Esophagus muscularis mucosa (tissue), 4 donors: ENCODE measurements around the gene MPIG6B. TPM values are rescaled to one million over a fixed set of nuclear protein-coding genes. Genes with fewer than 3 reads are reported as not detected.

ENCODE experiments used
- DNase-seq: peaks from one replicate; pipeline ENCODE4 v3.0.0-alpha.2; 2017; ENCODE audit errors: extremely low spot score
- H3K27ac ChIP-seq, 4 donors: fragments of 200-600 bp; sonication (generic); replicated peaks in 1 of 4; 1 replicate in 3 of 4; 2 replicates in 1 of 4; pipeline ENCODE4 v1.5.1; 2016 to 2019; ENCODE audit warnings: mild to moderate bottlenecking in 1 of 4
- H3K27me3 ChIP-seq, 4 donors: fragments of 200-600 bp; sonication (generic); one replicate each; pipeline versions ENCODE4 v1.5.1 to v1.6.0; 2016 to 2019
- H3K36me3 ChIP-seq, 4 donors: fragments of 200-600 bp; sonication (generic); one replicate each; pipeline ENCODE4 v1.5.1; 2016 to 2019
- H3K4me1 ChIP-seq, 4 donors: fragments of 200-600 bp; sonication (generic); one replicate each; pipeline ENCODE4 v1.5.1; 2016 to 2019
- H3K4me3 ChIP-seq, 4 donors: fragments of 200-600 bp; sonication (generic); 1 replicate in 2 of 4; 2 replicates in 2 of 4; pipeline ENCODE4 v1.5.1; 2016 to 2019; ENCODE audit warnings: mild to moderate bottlenecking in 4 of 4, moderate library complexity in 1 of 4
- H3K9me3 ChIP-seq, 4 donors: fragments of 200-600 bp; sonication (generic); 1 replicate in 3 of 4; 2 replicates in 1 of 4; pipeline ENCODE4 v1.5.1; 2016 to 2019
- CTCF ChIP-seq, 3 experiments: fragments of 200-600 bp in 2 of 3; fragments of 450-650 bp in 1 of 3; sonication (generic) in 2 of 3; IDR thresholded peaks; one replicate each; pipeline ENCODE4 v1.5.1; 2017 to 2019; ENCODE audit warnings: antibody characterized with exemption in 3 of 3, mild to moderate bottlenecking in 2 of 3, moderate library complexity in 1 of 3
- EP300 ChIP-seq: sonication (generic); formaldehyde crosslinking; IDR thresholded peaks from one replicate; pipeline ENCODE4 v1.6.1; 2017; ENCODE audit warnings: antibody characterized with exemption
- POLR2A ChIP-seq: fragments of 450-650 bp; IDR thresholded peaks from one replicate; pipeline ENCODE4 v1.6.1; 2017; ENCODE audit warnings: antibody characterized with exemption, moderate library complexity, mild to moderate bottlenecking, low read depth
- POLR2AphosphoS5 ChIP-seq, 2 donors: sonication (generic); formaldehyde crosslinking; IDR thresholded peaks; one replicate each; pipeline ENCODE4 v1.6.1; 2017; ENCODE audit warnings: antibody characterized with exemption in 2 of 2
- WGBS: methylation state at CpG from one replicate; pipeline ENCODE4 v1.1.5; 2018; 5-methylcytosine and 5-hydroxymethylcytosine counted together
- intact Hi-C: fragments of 100-400 bp; cut with DNase I; formaldehyde crosslinking; loops from one replicate; pipeline ENCODE4 v1.15.1; 2023
- total RNA-seq, 4 donors: library from RNA; depleted of rRNA; stranded (reverse); fragments of >200 nt; gene quantifications; one replicate each; pipeline versions ENCODE4 v1.1.0 to v1.2.1, GENCODE V29; 2016

Gene MPIG6B
- total RNA-seq, 4 donors from 2014 or later, result not detected

GRCh38 chr6:31702819-31703716, 20.1 kb upstream of the MPIG6B start, which contains the start of gene ABHD16A:
ABHD16A (minus strand) TSS chr6:31703324; CDS start chr6:31703281, 43 bp downstream.
- peaks cover 12 to 29% (median 19%) of the 10 kb centered on the region in 4 donors for H3K36me3 ChIP-seq
- TF ChIP-seq EP300, result no peak
- TF ChIP-seq POLR2A, result peak; percentile 99
- TF ChIP-seq CTCF (IDR thresholded peaks at IDR 0.05), result peak in 1 of 3 experiments; percentile 20
- TF ChIP-seq POLR2AphosphoS5 (IDR thresholded peaks at IDR 0.05), result peak; percentile 99 to 100
- no peaks in the 10 kb centered on the region for H3K9me3 ChIP-seq
- H3K4me1 ChIP-seq, result peaks cover 21 to 41% (median 32%) of the 10 kb centered on the region in 4 donors
- peak within 1 kb of the TSS; percentile 90 to 99 (median 97) for H3K27ac ChIP-seq
- intact Hi-C loops, result no loop called here
- peak within 1 kb of the TSS; percentile 64 to 86 (median 80) for H3K4me3 ChIP-seq
- no peaks in the 10 kb centered on the region for H3K27me3 ChIP-seq
- WGBS, result 2% methylated on average over 46 of the region's 54 CpGs
- peak; percentile 100 for DNase-seq

- Histone ChIP-seq H3K36me3 (peaks cover 0 to 2% (median under 1%) of the 10 kb centered on the region in 4 donors), H3K4me3 (no peak overlapping the region), H3K27ac (no peak overlapping the region), H3K9me3 (no peaks in the 10 kb centered on the region), H3K4me1 (peaks cover 18 to 22% (median 21%) of the 10 kb centered on the region in 4 donors), H3K27me3 (peaks cover 0 to 6% (median 0%) of the 10 kb centered on the region in 4 donors)
- WGBS, result 86% methylated on average over 6 of the region's 6 CpGs
- no peak for DNase-seq
- intact Hi-C loops, result no loop called here
- TF ChIP-seq POLR2AphosphoS5 (IDR thresholded peaks at IDR 0.05), result no peak
- no peak for TF ChIP-seq CTCF (IDR thresholded peaks at IDR 0.05)
- no peak for TF ChIP-seq POLR2A
- TF ChIP-seq EP300, result no peak
These were observed 17.2 kb upstream of the MPIG6B start for GRCh38 chr6:31705931-31706330.

GRCh38 chr6:31706599-31706998, 16.6 kb upstream of the MPIG6B start, which contains the start of gene LY6G6F:
LY6G6F (plus strand) TSS chr6:31706866; CDS start chr6:31706907, 41 bp downstream.
- no peak for TF ChIP-seq EP300
- no peak for TF ChIP-seq CTCF (IDR thresholded peaks at IDR 0.05)
- TF ChIP-seq POLR2AphosphoS5 (IDR thresholded peaks at IDR 0.05), result no peak
- TF ChIP-seq POLR2A, result no peak

GRCh38 chr6:31707701-31708100, 15.5 kb upstream of the MPIG6B start:
- no peaks in the 10 kb centered on the region for H3K9me3 ChIP-seq
- no peaks in the 10 kb centered on the region for H3K36me3 ChIP-seq
- no peak overlapping the region for H3K27ac ChIP-seq
- H3K4me3 ChIP-seq, result no peak overlapping the region
- DNase-seq, result no peak
- H3K27me3 ChIP-seq, result peaks cover 0 to 6% (median 0%) of the 10 kb centered on the region in 4 donors
- peaks cover 4 to 8% (median 6%) of the 10 kb centered on the region in 4 donors for H3K4me1 ChIP-seq
- TF ChIP-seq CTCF (IDR thresholded peaks at IDR 0.05), result no peak
- no peak for TF ChIP-seq POLR2A
- no peak for TF ChIP-seq POLR2AphosphoS5 (IDR thresholded peaks at IDR 0.05)
- no peak for TF ChIP-seq EP300
- 86% methylated on average over 9 of the region's 10 CpGs for WGBS
- intact Hi-C loops, result no loop called here

More at GRCh38 chr6:31706599-31706998, 16.6 kb upstream of the MPIG6B start, which contains the start of gene LY6G6F:
- WGBS, result 65% methylated on average over 3 of the region's 3 CpGs
- Histone ChIP-seq H3K4me3 (no peak within 1 kb of the TSS), H3K4me1 (peaks cover 11 to 15% (median 14%) of the 10 kb centered on the region in 4 donors), H3K27me3 (peaks cover 0 to 6% (median 0%) of the 10 kb centered on the region in 4 donors), H3K27ac (no peak within 1 kb of the TSS), H3K9me3 (no peaks in the 10 kb centered on the region), H3K36me3 (no peaks in the 10 kb centered on the region)
- intact Hi-C loops, result no loop called here
- no peak for DNase-seq
